ENCODE data around the gene ACCS. TPM values are rescaled to one million over a fixed set of nuclear protein-coding genes. Genes with fewer than 3 reads are reported as not detected.

The ACCS gene
- total RNA-seq, 1 donor from 2014 or later, result 7.9 TPM

GRCh38 chr11:44120169-44120568, 54.1 kb downstream of the ACCS start:
- DNase-seq, result peak; percentile 30
- Histone ChIP-seq H3K4me3 (no peak overlapping the region), H3K9me3 (replicated peaks) (no peaks in the 10 kb centered on the region), H3K27ac (replicated peaks) (peak overlapping the region; percentile 45), H3K27me3 (ENCODE audit: low read depth) (no peaks in the 10 kb centered on the region), H3K4me1 (peaks cover 41% of the 10 kb centered on the region), H3K36me3 (peaks cover 34% of the 10 kb centered on the region)
- peak; percentile 73 for TF ChIP-seq CTCF (IDR thresholded peaks at IDR 0.05; ENCODE audit: borderline replicate concordance)
- intact Hi-C loops (cut with micrococcal nuclease), result no loop called here

GRCh38 chr11:44125598-44125997, 59.5 kb downstream of the ACCS start:
- H3K4me1 ChIP-seq, result peaks cover 21% of the 10 kb centered on the region
- no peaks in the 10 kb centered on the region for H3K9me3 ChIP-seq (replicated peaks)
- DNase-seq, result no peak
- TF ChIP-seq CTCF (IDR thresholded peaks at IDR 0.05; ENCODE audit: borderline replicate concordance), result no peak
- H3K27me3 ChIP-seq (ENCODE audit: low read depth), result no peaks in the 10 kb centered on the region
- H3K4me3 ChIP-seq, result no peak overlapping the region
- no peak overlapping the region for H3K27ac ChIP-seq (replicated peaks)
- H3K36me3 ChIP-seq, result peaks cover 67% of the 10 kb centered on the region
- intact Hi-C loops (cut with micrococcal nuclease), result no loop called here

GRCh38 chr11:44126304-44126703, 60.2 kb downstream of the ACCS start:
- DNase-seq, result no peak
- Histone ChIP-seq H3K27me3 (ENCODE audit: low read depth) (no peaks in the 10 kb centered on the region), H3K27ac (replicated peaks) (no peak overlapping the region), H3K4me3 (no peak overlapping the region), H3K36me3 (peaks cover 74% of the 10 kb centered on the region), H3K9me3 (replicated peaks) (no peaks in the 10 kb centered on the region), H3K4me1 (peaks cover 15% of the 10 kb centered on the region)
- intact Hi-C loops (cut with micrococcal nuclease), result no loop called here
- TF ChIP-seq CTCF (IDR thresholded peaks at IDR 0.05; ENCODE audit: borderline replicate concordance), result no peak

GRCh38 chr11:44127130-44127529, 61.1 kb downstream of the ACCS start:
- Histone ChIP-seq H3K36me3 (peaks cover 82% of the 10 kb centered on the region), H3K27me3 (ENCODE audit: low read depth) (no peaks in the 10 kb centered on the region), H3K27ac (replicated peaks) (no peak overlapping the region), H3K4me3 (no peak overlapping the region), H3K9me3 (replicated peaks) (no peaks in the 10 kb centered on the region), H3K4me1 (peaks cover 15% of the 10 kb centered on the region)
- no peak for TF ChIP-seq CTCF (IDR thresholded peaks at IDR 0.05; ENCODE audit: borderline replicate concordance)
- intact Hi-C loops (cut with micrococcal nuclease), result no loop called here
- DNase-seq, result no peak

- H3K4me1 ChIP-seq, result peaks cover 22% of the 10 kb centered on the region
- H3K27me3 ChIP-seq (ENCODE audit: low read depth), result no peaks in the 10 kb centered on the region
- H3K9me3 ChIP-seq (replicated peaks), result no peaks in the 10 kb centered on the region
- intact Hi-C loops (cut with micrococcal nuclease), result no loop called here
- no peak for DNase-seq
- TF ChIP-seq CTCF (IDR thresholded peaks at IDR 0.05; ENCODE audit: borderline replicate concordance), result no peak
- H3K27ac ChIP-seq (replicated peaks), result no peak overlapping the region
- no peak overlapping the region for H3K4me3 ChIP-seq
- peaks cover 90% of the 10 kb centered on the region for H3K36me3 ChIP-seq
Observed at GRCh38 chr11:44128729-44129128, 62.7 kb downstream of the ACCS start.

- TF ChIP-seq CTCF (IDR thresholded peaks at IDR 0.05; ENCODE audit: borderline replicate concordance), result peak; percentile 26
- peaks cover 12% of the 10 kb centered on the region for H3K4me1 ChIP-seq
- H3K4me3 ChIP-seq, result no peak overlapping the region
- intact Hi-C loops (cut with micrococcal nuclease), result loop anchor here (5.0 to 10.0 kb wide), 2 partner anchors 157 to 404 kb away; no protein-coding TSS in a partner anchor
- no peaks in the 10 kb centered on the region for H3K9me3 ChIP-seq (replicated peaks)
- no peak for DNase-seq
- H3K27me3 ChIP-seq (ENCODE audit: low read depth), result no peaks in the 10 kb centered on the region
- H3K27ac ChIP-seq (replicated peaks), result no peak overlapping the region
- H3K36me3 ChIP-seq, result peaks cover 74% of the 10 kb centered on the region
Observed at GRCh38 chr11:44130751-44131150, 64.7 kb downstream of the ACCS start.

Data from left ventricle myocardium inferior (tissue), 1 donor.